Measurements from ENCODE around the gene CDH13.

Gene CDH13

GRCh38 chr16:83054283-83054682 is 427.5 kb downstream of the CDH13 start:
- no peak for DNase-seq (ENCODE audit: low read depth)

- DNase-seq (ENCODE audit: low read depth): no peak
Measured at GRCh38 chr16:83058376-83058775, 431.6 kb downstream of the CDH13 start.

- DNase-seq (ENCODE audit: low read depth): no peak
Measured at GRCh38 chr16:83059237-83059636, 432.5 kb downstream of the CDH13 start.

- DNase-seq (ENCODE audit: low read depth): no peak
Measured at GRCh38 chr16:83066011-83066410, 439.2 kb downstream of the CDH13 start.

GRCh38 chr16:83066881-83067280 is 440.1 kb downstream of the CDH13 start:
- no peak for DNase-seq (ENCODE audit: low read depth)

- no peak for DNase-seq (ENCODE audit: low read depth)
Measured at GRCh38 chr16:83068686-83069085, 441.9 kb downstream of the CDH13 start.

GRCh38 chr16:83070416-83071209 is 443.8 kb downstream of the CDH13 start:
- no peak for DNase-seq (ENCODE audit: low read depth)

GRCh38 chr16:83075956-83076355 is 449.2 kb downstream of the CDH13 start:
- no peak for DNase-seq (ENCODE audit: low read depth)

GRCh38 chr16:83083361-83083760 is 456.6 kb downstream of the CDH13 start:
- no peak for DNase-seq (ENCODE audit: low read depth)

- no peak for DNase-seq (ENCODE audit: low read depth)
Measured at GRCh38 chr16:83085660-83086059, 458.9 kb downstream of the CDH13 start.

- DNase-seq (ENCODE audit: low read depth): no peak
Measured at GRCh38 chr16:83095941-83096692, 469.3 kb downstream of the CDH13 start.

- no peak for DNase-seq (ENCODE audit: low read depth)
Measured at GRCh38 chr16:83098536-83098935, 471.8 kb downstream of the CDH13 start.

GRCh38 chr16:83100679-83101078 is 473.9 kb downstream of the CDH13 start:
- DNase-seq (ENCODE audit: low read depth): no peak

- DNase-seq (ENCODE audit: low read depth): no peak
Measured at GRCh38 chr16:83102336-83102735, 475.6 kb downstream of the CDH13 start.

GRCh38 chr16:83105279-83106077 is 478.7 kb downstream of the CDH13 start:
- no peak for DNase-seq (ENCODE audit: low read depth)

- no peak for DNase-seq (ENCODE audit: low read depth)
Measured at GRCh38 chr16:83109490-83110125, 482.8 kb downstream of the CDH13 start.

- DNase-seq (ENCODE audit: low read depth): no peak
Measured at GRCh38 chr16:83110269-83110668, 483.5 kb downstream of the CDH13 start.

- no peak for DNase-seq (ENCODE audit: low read depth)
Measured at GRCh38 chr16:83113317-83113716, 486.5 kb downstream of the CDH13 start.

- no peak for DNase-seq (ENCODE audit: low read depth)
Measured at GRCh38 chr16:83113811-83114210, 487.0 kb downstream of the CDH13 start.

- DNase-seq (ENCODE audit: low read depth): no peak
Measured at GRCh38 chr16:83115491-83116232, 488.9 kb downstream of the CDH13 start.

- no peak for DNase-seq (ENCODE audit: low read depth)
Measured at GRCh38 chr16:83116274-83116892, 489.6 kb downstream of the CDH13 start.

Data from stimulated activated CD8-positive, alpha-beta memory T cell treated with anti-CD3 and anti-CD28 coated beads, Interleukin-12 subunit alpha, Interleukin-12 subunit beta, amount 100 ng/mL, for 4 hours (primary cell).